T-helper 1 cell (primary cell): ENCODE results near the gene PPIL4.

ENCODE experiments used
- DNase-seq, 5 donors: peaks; one replicate each; pipeline ENCODE4 v3.0.0-alpha.2; 2012 to 2020

Gene PPIL4

DNA sequence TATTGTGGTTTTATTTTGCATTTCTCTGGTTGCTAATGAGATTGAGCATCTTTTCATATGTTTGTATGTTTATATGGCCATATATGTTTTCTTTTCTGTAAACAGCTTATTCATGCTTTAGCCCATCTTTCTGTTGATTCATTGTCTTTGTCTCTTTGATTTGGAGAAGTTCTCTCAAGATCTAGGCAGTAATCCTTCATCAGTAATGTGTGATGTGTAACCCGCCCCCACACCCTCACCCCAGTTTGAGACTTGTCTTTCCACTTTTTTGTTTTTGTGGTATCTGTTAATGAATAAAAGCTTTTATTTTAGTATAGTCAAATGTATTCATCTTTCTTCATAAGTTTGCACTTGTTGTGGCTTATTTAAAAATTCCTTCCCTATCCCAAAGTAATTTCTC, 87.0 kb downstream of the PPIL4 start:
- no peak for DNase-seq

DNA sequence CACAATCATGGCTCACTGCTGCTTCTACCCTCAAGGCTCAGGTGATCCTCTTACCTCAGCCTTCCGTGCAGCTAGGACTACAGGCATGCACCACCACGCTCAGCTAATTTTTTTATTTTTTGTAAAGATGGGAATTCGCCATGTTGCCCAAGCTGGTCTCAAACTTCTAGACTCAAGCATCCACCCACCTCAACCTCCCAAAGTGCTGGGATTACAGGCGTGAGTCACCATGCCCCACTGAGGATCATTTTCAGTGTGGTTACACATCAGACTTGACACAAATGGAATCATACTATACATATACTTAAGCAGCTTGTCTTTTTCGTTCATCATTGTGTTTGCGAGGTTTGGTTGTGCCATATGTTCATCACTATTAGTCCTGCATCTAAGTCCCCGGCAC, 87.6 kb downstream of the PPIL4 start:
- DNase-seq: no peak

DNA sequence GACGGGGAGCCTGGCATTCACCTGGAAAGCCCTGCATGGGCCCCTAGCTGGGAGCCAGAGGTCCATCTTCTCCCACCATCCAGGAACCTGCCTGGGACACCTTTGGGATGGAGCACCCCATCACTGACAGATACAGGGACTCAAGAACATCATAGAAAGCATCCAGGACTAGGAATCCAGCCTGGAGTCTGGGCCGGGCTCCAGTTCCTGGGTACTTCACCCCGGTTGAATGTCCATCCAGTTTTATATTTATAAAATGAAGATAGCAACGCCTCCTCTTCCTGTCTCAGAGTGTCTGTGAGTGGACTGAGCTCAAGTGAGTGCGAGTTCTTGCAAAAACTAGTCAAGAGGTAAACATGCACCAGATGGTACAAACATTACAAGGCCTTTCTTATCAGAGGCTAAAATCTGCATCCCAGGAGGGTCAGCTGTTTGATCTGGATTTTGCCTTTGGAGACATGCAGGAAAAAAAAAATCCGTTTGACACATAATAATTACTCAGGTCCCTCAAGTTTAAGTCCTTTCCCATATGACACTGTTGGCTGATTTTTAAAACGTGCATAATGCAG, 88.4 kb downstream of the PPIL4 start:
- DNase-seq: no peak

DNA sequence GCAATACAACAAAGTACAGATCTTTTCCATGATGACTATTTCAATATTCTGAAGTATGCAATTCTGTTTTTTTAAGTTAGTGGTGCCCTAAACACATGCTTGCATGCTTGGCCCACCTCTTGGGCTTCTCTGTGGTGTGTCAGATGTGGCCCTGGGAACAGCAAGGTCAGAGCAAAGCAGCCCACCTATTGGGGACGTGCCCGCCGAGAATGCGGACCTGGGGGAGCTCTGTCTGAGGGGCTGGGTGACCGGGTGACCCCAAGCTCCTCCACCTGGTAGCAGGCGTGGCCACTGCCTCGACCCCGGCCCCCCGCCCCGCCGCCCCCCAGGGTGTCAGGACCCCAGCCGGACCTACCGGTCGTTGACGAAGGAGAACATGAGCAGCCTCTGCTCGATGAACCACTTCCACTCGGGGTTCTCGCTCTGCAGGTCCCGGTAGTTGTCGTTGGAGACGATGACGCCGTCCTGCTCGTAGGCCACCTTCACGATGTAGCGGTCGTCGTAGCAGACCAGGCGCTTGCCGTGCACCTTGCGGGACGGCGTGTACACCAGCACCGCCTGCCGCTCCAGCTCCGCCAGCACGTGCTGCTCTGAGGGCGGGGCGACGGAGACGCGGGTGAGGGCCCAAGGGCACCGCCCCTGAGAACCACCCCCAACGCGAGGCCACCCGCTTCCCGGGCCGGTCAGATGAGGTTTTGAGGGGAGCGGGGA, 89.4 kb downstream of the PPIL4 start:
- DNase-seq: no peak

DNA sequence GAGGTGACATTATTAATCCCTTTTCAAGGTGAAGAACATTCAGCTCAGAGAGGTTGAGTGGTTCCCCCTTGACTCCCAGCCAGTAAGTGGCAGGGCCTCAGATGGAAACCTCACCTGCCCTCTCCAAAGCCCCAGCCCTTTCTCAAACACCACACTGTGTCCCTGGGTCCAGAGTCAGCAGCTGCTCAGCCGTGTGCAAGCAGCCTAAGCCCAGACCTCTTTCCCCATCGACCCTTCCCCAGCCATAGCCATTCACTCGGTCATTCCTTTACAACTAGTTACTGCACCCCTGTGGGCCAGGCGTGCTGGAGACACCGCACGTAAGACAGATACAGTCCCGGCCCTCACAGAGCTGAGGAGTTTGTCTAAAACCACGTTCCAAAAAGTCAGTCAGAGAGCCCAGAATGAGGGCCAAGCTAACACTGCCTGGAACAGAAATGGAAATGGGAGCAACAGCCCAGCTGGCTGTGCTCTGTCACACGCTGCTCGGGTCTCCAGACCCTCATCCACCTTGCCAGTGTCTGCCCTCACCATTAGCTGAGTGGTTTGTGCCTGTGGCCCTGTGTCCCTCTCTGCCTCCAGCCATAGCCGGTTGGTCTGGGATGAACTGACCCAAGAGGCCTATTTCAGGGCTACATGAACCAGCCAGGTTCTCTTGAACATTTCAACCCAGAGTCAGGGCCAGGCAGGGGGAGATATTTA, 90.7 kb downstream of the PPIL4 start:
- no peak for DNase-seq
